PC-3 (cell line): ENCODE measurements around the gene TGFB2.

Experiments used
- EZH2 ChIP-seq: fragments of 300-600 bp; sonication (generic); IDR thresholded peaks from one replicate; pipeline ENCODE4 v1.6.1; 2017; ENCODE audit warnings: antibody characterized with exemption, mild to moderate bottlenecking, low read length; ENCODE audit not compliant: unreplicated experiment
- EZH2phosphoT487 ChIP-seq: fragments of 300-600 bp; sonication (generic); IDR thresholded peaks from 2 replicates; pipeline ENCODE4 v1.6.1; 2018; ENCODE audit warnings: mild to moderate bottlenecking, antibody characterized with exemption, low read length, borderline replicate concordance
- TF ChIP-seq, protein P1 (sequence below): fragments of 300-600 bp; sonication (generic); conservative IDR thresholded peaks from 2 replicates; pipeline ENCODE4 v1.5.1; 2017; ENCODE audit warnings: antibody characterized with exemption, low read depth, mild to moderate bottlenecking, low read length

GRCh38 chr1:218402786-218403120 is 57.6 kb downstream of the TGFB2 start:
- TF ChIP-seq, protein P1, sequence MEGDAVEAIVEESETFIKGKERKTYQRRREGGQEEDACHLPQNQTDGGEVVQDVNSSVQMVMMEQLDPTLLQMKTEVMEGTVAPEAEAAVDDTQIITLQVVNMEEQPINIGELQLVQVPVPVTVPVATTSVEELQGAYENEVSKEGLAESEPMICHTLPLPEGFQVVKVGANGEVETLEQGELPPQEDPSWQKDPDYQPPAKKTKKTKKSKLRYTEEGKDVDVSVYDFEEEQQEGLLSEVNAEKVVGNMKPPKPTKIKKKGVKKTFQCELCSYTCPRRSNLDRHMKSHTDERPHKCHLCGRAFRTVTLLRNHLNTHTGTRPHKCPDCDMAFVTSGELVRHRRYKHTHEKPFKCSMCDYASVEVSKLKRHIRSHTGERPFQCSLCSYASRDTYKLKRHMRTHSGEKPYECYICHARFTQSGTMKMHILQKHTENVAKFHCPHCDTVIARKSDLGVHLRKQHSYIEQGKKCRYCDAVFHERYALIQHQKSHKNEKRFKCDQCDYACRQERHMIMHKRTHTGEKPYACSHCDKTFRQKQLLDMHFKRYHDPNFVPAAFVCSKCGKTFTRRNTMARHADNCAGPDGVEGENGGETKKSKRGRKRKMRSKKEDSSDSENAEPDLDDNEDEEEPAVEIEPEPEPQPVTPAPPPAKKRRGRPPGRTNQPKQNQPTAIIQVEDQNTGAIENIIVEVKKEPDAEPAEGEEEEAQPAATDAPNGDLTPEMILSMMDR, result no peak
- TF ChIP-seq EZH2phosphoT487, result no peak
- TF ChIP-seq EZH2, result no peak
